ENCODE data around the gene CASP2. TPM values are rescaled to one million over a fixed set of nuclear protein-coding genes. Genes with fewer than 3 reads are reported as not detected.
"Not testable (repeated sequence)": the region's sequence is repeated elsewhere in the genome, so short reads cannot be mapped to it uniquely, and the experiment has no call there.

Gene CASP2
- total and polyA plus RNA-seq, 2 donors = 7.5 to 22.0 TPM

- H3K4me3 ChIP-seq (ENCODE audit: low read depth, low read length) = no peak overlapping the region
- no peak for DNase-seq (ENCODE audit: extremely low spot score)
- no peak overlapping the region for H3K27ac ChIP-seq (ENCODE audit: low read depth)
- WGBS = 56% methylated on average over 1 of the region's 1 CpG
- H3K4me1 ChIP-seq (ENCODE audit: insufficient read depth) = no peaks in the 10 kb centered on the region
- no peaks in the 10 kb centered on the region for H3K36me3 ChIP-seq (ENCODE audit: insufficient read depth)
These were observed 8.0 kb upstream of the CASP2 start for GRCh38 chr7:143280160-143280559.

- Histone ChIP-seq H3K27ac (ENCODE audit: low read depth) (no peak overlapping the region), H3K4me3 (ENCODE audit: low read depth, low read length) (no peak overlapping the region), H3K36me3 (ENCODE audit: insufficient read depth) (no peaks in the 10 kb centered on the region), H3K4me1 (ENCODE audit: insufficient read depth) (no peaks in the 10 kb centered on the region)
- 82% methylated on average over 2 of the region's 2 CpGs for WGBS
- DNase-seq (ENCODE audit: extremely low spot score) = no peak
These were observed 7.6 kb upstream of the CASP2 start for GRCh38 chr7:143280566-143280965.

- Histone ChIP-seq H3K36me3 (ENCODE audit: insufficient read depth) (no peaks in the 10 kb centered on the region), H3K4me1 (ENCODE audit: insufficient read depth) (no peaks in the 10 kb centered on the region), H3K27ac (ENCODE audit: low read depth) (no peak overlapping the region), H3K4me3 (ENCODE audit: low read depth, low read length) (no peak overlapping the region)
- no peak for DNase-seq (ENCODE audit: extremely low spot score)
- 92% methylated on average over 2 of the region's 2 CpGs for WGBS
These were observed 6.6 kb upstream of the CASP2 start for GRCh38 chr7:143281529-143281928.

DNA sequence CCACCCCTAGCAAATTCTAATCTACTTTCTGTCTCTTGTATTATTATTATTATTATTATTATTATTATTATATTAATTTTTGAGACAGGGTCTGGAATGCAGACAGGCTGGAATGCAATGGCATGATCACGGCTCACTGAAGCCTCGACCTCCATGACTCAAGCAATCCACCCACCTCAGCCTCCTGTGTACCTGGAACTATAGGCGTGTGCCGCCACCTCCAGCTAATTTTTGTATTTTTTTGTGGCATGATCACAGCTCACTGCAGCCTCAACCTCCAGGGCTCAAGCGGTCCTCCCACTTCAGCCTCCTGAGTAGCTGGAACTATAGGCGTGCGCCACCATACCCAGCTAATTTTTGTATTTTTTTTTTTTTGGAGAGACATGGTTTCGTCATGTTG, 6.0 kb upstream of the CASP2 start:
- no peak overlapping the region for H3K4me3 ChIP-seq (ENCODE audit: low read depth, low read length)
- no peak for DNase-seq (ENCODE audit: extremely low spot score)
- no peaks in the 10 kb centered on the region for H3K4me1 ChIP-seq (ENCODE audit: insufficient read depth)
- WGBS = 96% methylated on average over 8 of the region's 8 CpGs
- no peak overlapping the region for H3K27ac ChIP-seq (ENCODE audit: low read depth)
- H3K36me3 ChIP-seq (ENCODE audit: insufficient read depth) = no peaks in the 10 kb centered on the region

- no peak for DNase-seq (ENCODE audit: extremely low spot score)
- no peak overlapping the region for H3K27ac ChIP-seq (ENCODE audit: low read depth)
- 82% methylated on average over 4 of the region's 4 CpGs for WGBS
- H3K36me3 ChIP-seq (ENCODE audit: insufficient read depth) = no peaks in the 10 kb centered on the region
- no peak overlapping the region for H3K4me3 ChIP-seq (ENCODE audit: low read depth, low read length)
- H3K4me1 ChIP-seq (ENCODE audit: insufficient read depth) = peaks cover 1% of the 10 kb centered on the region
These were observed 4.8 kb upstream of the CASP2 start for GRCh38 chr7:143283381-143283780.

DNA sequence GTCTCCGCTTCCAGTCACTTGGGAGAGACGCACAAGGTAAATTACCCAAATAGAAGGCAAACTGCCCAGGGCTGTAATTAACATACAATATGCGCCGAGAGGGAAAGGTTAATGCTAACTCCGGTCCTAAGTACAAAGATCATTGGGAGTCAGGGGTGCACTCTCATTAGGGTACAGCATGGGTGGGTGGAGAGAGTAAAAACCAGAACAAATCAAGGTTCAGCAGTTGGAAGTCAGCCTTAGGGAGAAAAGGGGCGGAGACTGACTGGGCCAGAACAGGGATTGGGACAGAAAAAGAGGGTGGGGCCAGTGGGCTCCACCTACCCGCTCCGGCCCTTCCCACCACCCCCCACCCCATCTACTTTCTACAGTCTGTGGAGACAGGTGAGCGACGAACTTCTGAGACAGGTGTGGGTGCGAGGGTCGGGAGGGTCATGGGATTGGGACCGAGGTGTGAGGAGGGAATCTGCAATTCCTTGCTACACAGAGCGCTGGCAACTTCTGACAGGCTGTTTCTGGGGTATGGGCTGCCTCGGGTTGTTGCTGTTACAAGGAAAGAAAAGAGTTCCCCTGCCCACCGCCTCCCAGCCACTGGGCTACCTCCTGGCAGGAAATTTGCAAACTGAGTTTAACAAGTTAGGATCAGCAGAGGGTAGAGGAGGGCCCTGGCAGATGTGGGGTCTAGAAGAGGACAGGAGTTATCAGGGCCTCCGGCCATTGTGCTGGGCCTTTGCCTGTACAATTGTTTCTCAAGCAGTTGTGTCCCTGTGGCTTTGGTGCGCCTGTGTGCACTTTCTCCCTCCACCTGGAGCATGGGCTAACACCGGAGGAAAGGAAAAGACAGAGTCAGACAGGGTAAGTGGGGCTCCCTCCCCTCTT, 3.3 kb upstream of the CASP2 start, which contains the start of gene TMEM139:
Gene TMEM139, plus strand, starts transcription at position 368 of the 879 bp plus-strand sequence. CDS start 1,000 bp downstream, outside the sequence.
- Histone ChIP-seq H3K36me3 (ENCODE audit: insufficient read depth) (no peaks in the 10 kb centered on the region), H3K27ac (ENCODE audit: low read depth) (no peak within 1 kb of the TSS), H3K4me1 (ENCODE audit: insufficient read depth) (peaks cover 3% of the 10 kb centered on the region), H3K4me3 (ENCODE audit: low read depth, low read length) (no peak within 1 kb of the TSS)
- no peak for DNase-seq (ENCODE audit: extremely low spot score)
- 62% methylated on average over 19 of the region's 19 CpGs for WGBS

DNA sequence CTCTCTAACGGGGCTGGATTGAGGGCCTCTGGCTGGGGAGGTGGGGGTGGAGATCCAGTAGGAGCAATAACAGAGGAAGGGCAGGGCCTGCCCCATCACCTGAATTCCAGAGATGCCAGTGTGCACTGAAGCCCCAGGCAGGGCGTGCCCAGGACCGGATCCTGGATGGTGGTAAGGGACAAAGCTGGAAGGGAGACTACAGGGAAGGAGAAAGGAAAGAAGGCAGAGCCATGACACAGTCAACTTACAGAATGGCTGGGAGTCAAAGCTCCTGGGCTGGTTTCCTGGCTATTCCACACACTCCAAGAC, 2.7 kb upstream of the CASP2 start:
- no peak for DNase-seq (ENCODE audit: extremely low spot score)
- WGBS = 66% methylated on average over 3 of the region's 3 CpGs
- H3K4me3 ChIP-seq (ENCODE audit: low read depth, low read length) = no peak overlapping the region
- H3K4me1 ChIP-seq (ENCODE audit: insufficient read depth) = peaks cover 3% of the 10 kb centered on the region
- H3K27ac ChIP-seq (ENCODE audit: low read depth) = no peak overlapping the region
- no peaks in the 10 kb centered on the region for H3K36me3 ChIP-seq (ENCODE audit: insufficient read depth)

DNA sequence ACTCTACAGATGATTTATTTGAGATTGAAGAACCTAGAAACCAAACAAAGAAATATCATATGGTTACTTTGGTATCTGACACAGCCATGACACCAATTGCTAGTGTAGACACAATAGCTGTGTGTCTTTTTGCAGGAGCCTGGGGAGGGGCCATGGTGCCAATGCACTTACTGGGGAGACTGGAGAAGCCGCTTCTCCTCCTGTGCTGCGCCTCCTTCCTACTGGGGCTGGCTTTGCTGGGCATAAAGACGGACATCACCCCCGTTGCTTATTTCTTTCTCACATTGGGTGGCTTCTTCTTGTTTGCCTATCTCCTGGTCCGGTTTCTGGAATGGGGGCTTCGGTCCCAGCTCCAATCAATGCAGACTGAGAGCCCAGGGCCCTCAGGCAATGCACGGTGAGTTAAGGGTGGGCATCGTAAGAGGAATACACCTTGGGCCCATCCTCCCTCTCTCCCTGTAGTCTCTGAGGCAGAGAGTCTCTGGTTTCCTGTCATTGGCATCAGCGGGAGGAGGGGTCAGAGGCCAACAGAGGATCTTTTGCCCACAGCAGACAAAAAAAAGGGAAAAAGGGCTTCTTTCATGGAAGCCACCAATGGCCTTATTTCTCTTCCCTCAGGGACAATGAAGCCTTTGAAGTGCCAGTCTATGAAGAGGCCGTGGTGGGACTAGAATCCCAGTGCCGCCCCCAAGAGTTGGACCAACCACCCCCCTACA, 2.2 kb upstream of the CASP2 start:
- H3K36me3 ChIP-seq (ENCODE audit: insufficient read depth) = no peaks in the 10 kb centered on the region
- peaks cover 3% of the 10 kb centered on the region for H3K4me1 ChIP-seq (ENCODE audit: insufficient read depth)
- H3K27ac ChIP-seq (ENCODE audit: low read depth) = no peak overlapping the region
- DNase-seq (ENCODE audit: extremely low spot score) = no peak
- WGBS = 92% methylated on average over 11 of the region's 11 CpGs
- no peak overlapping the region for H3K4me3 ChIP-seq (ENCODE audit: low read depth, low read length)

DNA sequence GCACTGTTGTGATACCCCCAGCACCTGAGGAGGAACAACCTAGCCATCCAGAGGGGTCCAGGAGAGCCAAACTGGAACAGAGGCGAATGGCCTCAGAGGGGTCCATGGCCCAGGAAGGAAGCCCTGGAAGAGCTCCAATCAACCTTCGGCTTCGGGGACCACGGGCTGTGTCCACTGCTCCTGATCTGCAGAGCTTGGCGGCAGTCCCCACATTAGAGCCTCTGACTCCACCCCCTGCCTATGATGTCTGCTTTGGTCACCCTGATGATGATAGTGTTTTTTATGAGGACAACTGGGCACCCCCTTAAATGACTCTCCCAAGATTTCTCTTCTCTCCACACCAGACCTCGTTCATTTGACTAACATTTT, 1.6 kb upstream of the CASP2 start:
- no peaks in the 10 kb centered on the region for H3K36me3 ChIP-seq (ENCODE audit: insufficient read depth)
- no peak overlapping the region for H3K4me3 ChIP-seq (ENCODE audit: low read depth, low read length)
- no peak overlapping the region for H3K27ac ChIP-seq (ENCODE audit: low read depth)
- WGBS = 90% methylated on average over 6 of the region's 6 CpGs
- DNase-seq (ENCODE audit: extremely low spot score) = no peak
- H3K4me1 ChIP-seq (ENCODE audit: insufficient read depth) = peaks cover 3% of the 10 kb centered on the region

DNA sequence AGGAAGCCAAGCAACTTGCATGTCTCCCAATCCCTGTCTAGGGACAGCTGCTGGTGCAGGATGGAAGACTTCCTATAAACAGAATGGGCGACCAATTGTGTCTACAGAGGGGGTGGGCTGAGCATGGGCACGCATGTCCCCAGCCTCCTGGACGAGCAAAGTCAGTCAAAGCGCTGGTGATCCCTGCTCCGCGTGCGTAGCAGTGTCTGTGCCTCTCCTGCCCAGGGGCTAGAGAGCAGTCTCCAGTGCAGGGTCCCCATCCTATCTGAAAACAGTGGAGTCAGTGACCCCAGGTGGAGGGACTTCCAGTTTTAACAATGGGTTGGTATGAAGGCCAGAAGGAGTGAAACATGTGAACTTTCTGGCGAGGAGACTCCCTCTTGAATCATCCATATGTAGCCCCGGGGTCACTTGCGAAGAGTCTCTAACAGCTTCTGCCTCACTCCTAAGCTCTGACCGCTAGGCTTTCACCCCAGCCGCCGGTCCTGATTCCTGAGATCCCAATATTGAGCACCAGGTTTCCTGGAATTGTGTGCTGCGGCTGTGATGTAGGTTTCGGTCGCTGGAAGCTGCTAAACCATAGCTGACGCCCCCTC, 714 bp upstream of the CASP2 start:
- no peak for DNase-seq (ENCODE audit: extremely low spot score)
- Histone ChIP-seq H3K27ac (ENCODE audit: low read depth) (no peak overlapping the region), H3K36me3 (ENCODE audit: insufficient read depth) (no peaks in the 10 kb centered on the region), H3K4me3 (ENCODE audit: low read depth, low read length) (peak overlapping the region; percentile 76), H3K4me1 (ENCODE audit: insufficient read depth) (peaks cover 3% of the 10 kb centered on the region)
- WGBS = 76% methylated on average over 17 of the region's 17 CpGs

GRCh38 chr7:143288836-143289235, 685 bp downstream of the CASP2 start:
- 2% methylated on average over 11 of the region's 11 CpGs for WGBS
- Histone ChIP-seq H3K36me3 (ENCODE audit: insufficient read depth) (no peaks in the 10 kb centered on the region), H3K4me3 (ENCODE audit: low read depth, low read length) (peak overlapping the region; percentile 76), H3K4me1 (ENCODE audit: insufficient read depth) (peaks cover 3% of the 10 kb centered on the region), H3K27ac (ENCODE audit: low read depth) (no peak overlapping the region)
- no peak for DNase-seq (ENCODE audit: extremely low spot score)

DNA sequence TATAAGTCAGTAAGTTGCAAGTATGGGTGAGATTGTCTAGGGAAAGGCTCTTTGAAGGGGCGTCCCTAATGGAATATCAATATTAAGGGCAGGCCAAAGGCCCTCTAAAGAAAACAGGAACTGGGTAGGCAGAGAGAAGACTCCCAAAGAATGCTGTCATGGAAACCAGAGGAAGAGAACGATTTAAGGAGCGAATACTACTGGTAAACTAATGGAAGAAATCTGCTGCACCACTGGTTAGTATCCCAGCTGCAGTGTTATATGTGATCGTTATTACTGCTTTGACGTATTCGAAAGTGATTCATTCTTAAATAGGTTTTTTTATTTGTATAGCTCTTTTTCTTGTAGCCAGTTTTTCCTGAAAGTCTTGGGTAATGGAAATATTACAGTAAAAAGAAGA, 1.3 kb downstream of the CASP2 start:
- Histone ChIP-seq H3K27ac (ENCODE audit: low read depth) (no peak overlapping the region), H3K36me3 (ENCODE audit: insufficient read depth) (no peaks in the 10 kb centered on the region), H3K4me3 (ENCODE audit: low read depth, low read length) (no peak overlapping the region), H3K4me1 (ENCODE audit: insufficient read depth) (peaks cover 3% of the 10 kb centered on the region)
- no peak for DNase-seq (ENCODE audit: extremely low spot score)
- WGBS = 23% methylated on average over 6 of the region's 6 CpGs

- not testable (repeated sequence) for H3K27ac ChIP-seq (ENCODE audit: low read depth); H3K36me3 ChIP-seq (ENCODE audit: insufficient read depth); H3K4me1 ChIP-seq (ENCODE audit: insufficient read depth); DNase-seq (ENCODE audit: extremely low spot score); H3K4me3 ChIP-seq (ENCODE audit: low read depth, low read length)
- WGBS = 56% methylated on average over 4 of the region's 4 CpGs
These were observed 1.7 kb downstream of the CASP2 start for GRCh38 chr7:143289888-143290287.

DNA sequence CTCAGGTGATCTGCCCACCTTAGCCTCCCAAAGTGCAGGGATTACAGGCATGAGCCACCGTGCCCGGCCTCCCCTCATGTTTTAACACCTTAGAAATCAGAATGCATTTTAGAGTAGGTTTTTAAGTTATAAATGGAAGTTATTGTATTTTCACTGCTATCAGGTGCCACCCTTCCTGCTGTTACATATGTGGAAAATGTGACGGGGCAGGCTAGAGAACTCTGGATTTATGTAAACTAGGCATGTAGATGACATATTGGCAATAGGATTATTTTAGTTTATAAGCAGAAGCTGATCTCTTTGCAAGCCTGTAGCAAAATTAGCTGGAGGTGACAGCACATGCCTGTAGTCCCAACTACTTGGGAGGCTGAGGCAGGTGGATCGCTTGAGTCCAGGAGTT, 2.1 kb downstream of the CASP2 start:
- DNase-seq (ENCODE audit: extremely low spot score) = no peak
- H3K4me1 ChIP-seq (ENCODE audit: insufficient read depth) = peaks cover 3% of the 10 kb centered on the region
- H3K4me3 ChIP-seq (ENCODE audit: low read depth, low read length) = no peak overlapping the region
- H3K36me3 ChIP-seq (ENCODE audit: insufficient read depth) = peaks cover 2% of the 10 kb centered on the region
- 80% methylated on average over 4 of the region's 4 CpGs for WGBS
- no peak overlapping the region for H3K27ac ChIP-seq (ENCODE audit: low read depth)
